ENCODE measurements around the gene KLHL30.

Gene KLHL30

GRCh38 chr2:238121511-238122286, 16.8 kb upstream of the KLHL30 start:
- H3K4me3 ChIP-seq (ENCODE audit: control insufficient read depth, low read depth, low read length): no peak overlapping the region
- TF ChIP-seq CTCF (IDR thresholded peaks at IDR 0.05; ENCODE audit: control insufficient read depth, insufficient read depth, low read depth, low read length, missing control alignments): no peak
- no peak for DNase-seq (ENCODE audit: low read depth)

GRCh38 chr2:238122287-238123217, 15.9 kb upstream of the KLHL30 start:
- no peak for TF ChIP-seq CTCF (IDR thresholded peaks at IDR 0.05; ENCODE audit: control insufficient read depth, insufficient read depth, low read depth, low read length, missing control alignments)
- H3K4me3 ChIP-seq (ENCODE audit: control insufficient read depth, low read depth, low read length): no peak overlapping the region
- no peak for DNase-seq (ENCODE audit: low read depth)

- no peak for DNase-seq (ENCODE audit: low read depth)
- TF ChIP-seq CTCF (IDR thresholded peaks at IDR 0.05; ENCODE audit: control insufficient read depth, insufficient read depth, low read depth, low read length, missing control alignments): no peak
- H3K4me3 ChIP-seq (ENCODE audit: control insufficient read depth, low read depth, low read length): no peak overlapping the region
Observed at GRCh38 chr2:238123218-238123971, 15.1 kb upstream of the KLHL30 start.

GRCh38 chr2:238123991-238124470, 14.4 kb upstream of the KLHL30 start:
- no peak for DNase-seq (ENCODE audit: low read depth)
- TF ChIP-seq CTCF (IDR thresholded peaks at IDR 0.05; ENCODE audit: control insufficient read depth, insufficient read depth, low read depth, low read length, missing control alignments): no peak
- H3K4me3 ChIP-seq (ENCODE audit: control insufficient read depth, low read depth, low read length): no peak overlapping the region

GRCh38 chr2:238124488-238125126, 13.9 kb upstream of the KLHL30 start:
- H3K4me3 ChIP-seq (ENCODE audit: control insufficient read depth, low read depth, low read length): no peak overlapping the region
- no peak for TF ChIP-seq CTCF (IDR thresholded peaks at IDR 0.05; ENCODE audit: control insufficient read depth, insufficient read depth, low read depth, low read length, missing control alignments)
- DNase-seq (ENCODE audit: low read depth): no peak

All from AG09309 (cell line).